Neural progenitor cell (in vitro differentiated cells): ENCODE data around the gene PAX7.

Source experiments
- EZH2 ChIP-seq: fragments of 200-600 bp; sonication (generic); IDR thresholded peaks from 2 replicates; pipeline ENCODE4 v1.6.1; 2017; ENCODE audit warnings: antibody characterized with exemption, mild to moderate bottlenecking, moderate library complexity
- EZH2phosphoT487 ChIP-seq: fragments of 200-600 bp; sonication (generic); IDR thresholded peaks from 2 replicates; pipeline ENCODE4 v1.6.1; 2017; ENCODE audit warnings: antibody characterized with exemption
- TF ChIP-seq, protein P1 (sequence below): fragments of 200-600 bp; sonication (generic); IDR thresholded peaks from 2 replicates; pipeline ENCODE4 v1.5.1; 2017; ENCODE audit warnings: antibody characterized with exemption, mild to moderate bottlenecking

DNA sequence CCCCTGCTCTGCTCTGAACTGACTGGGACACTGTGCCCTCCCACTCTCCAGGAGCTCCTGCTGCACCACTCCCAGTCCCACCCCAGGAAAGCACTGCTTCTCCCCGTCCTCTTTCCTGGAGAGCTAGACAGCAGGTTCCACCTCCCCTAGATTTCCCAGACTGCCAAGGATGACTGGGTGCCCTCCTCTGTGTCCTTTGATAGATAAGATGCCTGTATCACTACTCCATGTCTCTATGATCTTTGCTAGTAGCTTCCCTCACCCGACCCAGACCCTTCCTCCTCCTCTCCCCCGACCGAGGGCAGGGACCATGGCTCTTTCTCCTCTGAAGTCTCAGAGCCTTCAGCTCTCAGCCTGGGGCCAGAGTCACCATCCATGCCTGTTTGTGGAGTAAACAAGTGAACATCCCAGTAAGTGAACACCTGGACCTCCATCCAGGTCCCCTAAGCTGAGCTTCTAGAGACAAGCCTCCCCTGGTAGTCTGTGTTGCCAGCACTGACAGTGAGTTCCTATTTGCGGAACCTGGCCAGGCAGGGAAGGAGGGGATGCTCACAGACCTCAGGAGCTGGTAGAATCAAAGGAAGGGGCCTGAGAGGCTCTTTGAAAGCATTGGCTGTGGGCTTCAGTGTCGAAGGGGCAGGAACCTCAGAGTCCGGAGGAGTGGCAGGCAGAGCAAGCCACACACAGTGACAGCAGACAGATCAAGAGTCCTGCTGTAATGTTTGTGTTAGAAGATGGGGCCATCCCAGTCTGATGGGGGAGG, 104.0 kb downstream of the PAX7 start:
- TF ChIP-seq, protein P1, sequence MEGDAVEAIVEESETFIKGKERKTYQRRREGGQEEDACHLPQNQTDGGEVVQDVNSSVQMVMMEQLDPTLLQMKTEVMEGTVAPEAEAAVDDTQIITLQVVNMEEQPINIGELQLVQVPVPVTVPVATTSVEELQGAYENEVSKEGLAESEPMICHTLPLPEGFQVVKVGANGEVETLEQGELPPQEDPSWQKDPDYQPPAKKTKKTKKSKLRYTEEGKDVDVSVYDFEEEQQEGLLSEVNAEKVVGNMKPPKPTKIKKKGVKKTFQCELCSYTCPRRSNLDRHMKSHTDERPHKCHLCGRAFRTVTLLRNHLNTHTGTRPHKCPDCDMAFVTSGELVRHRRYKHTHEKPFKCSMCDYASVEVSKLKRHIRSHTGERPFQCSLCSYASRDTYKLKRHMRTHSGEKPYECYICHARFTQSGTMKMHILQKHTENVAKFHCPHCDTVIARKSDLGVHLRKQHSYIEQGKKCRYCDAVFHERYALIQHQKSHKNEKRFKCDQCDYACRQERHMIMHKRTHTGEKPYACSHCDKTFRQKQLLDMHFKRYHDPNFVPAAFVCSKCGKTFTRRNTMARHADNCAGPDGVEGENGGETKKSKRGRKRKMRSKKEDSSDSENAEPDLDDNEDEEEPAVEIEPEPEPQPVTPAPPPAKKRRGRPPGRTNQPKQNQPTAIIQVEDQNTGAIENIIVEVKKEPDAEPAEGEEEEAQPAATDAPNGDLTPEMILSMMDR = no peak
- TF ChIP-seq EZH2 = no peak
- no peak for TF ChIP-seq EZH2phosphoT487
